Adipocyte (in vitro differentiated cells): ENCODE data around the gene POLR1A.

Source experiments
- DNase-seq: peaks from one replicate; pipeline ENCODE4 v3.0.0-alpha.2; 2015; ENCODE audit warnings: low read depth
- H3K27me3 ChIP-seq: replicated peaks from 2 replicates; pipeline ENCODE4 v1.7.0; 2013; ENCODE audit warnings: mild to moderate bottlenecking, low read length, moderate library complexity; ENCODE audit not compliant: control insufficient read depth, insufficient read depth
- H3K36me3 ChIP-seq: 2 replicates; pipeline ENCODE4 v1.7.0; 2013; ENCODE audit warnings: low read length, mild to moderate bottlenecking, moderate library complexity; ENCODE audit not compliant: control insufficient read depth, insufficient read depth, severe bottlenecking
- H3K4me1 ChIP-seq: 2 replicates; pipeline ENCODE4 v1.7.0; 2013; ENCODE audit warnings: mild to moderate bottlenecking, low read length, moderate library complexity; ENCODE audit not compliant: control insufficient read depth, insufficient read depth
- H3K4me3 ChIP-seq: 2 replicates; pipeline ENCODE4 v1.7.0; 2013; ENCODE audit warnings: mild to moderate bottlenecking, low read length, moderate library complexity
- H3K9ac ChIP-seq: 2 replicates; pipeline ENCODE4 v1.7.0; 2013; ENCODE audit warnings: mild to moderate bottlenecking, low read length, moderate library complexity
- H3K9me3 ChIP-seq: 2 replicates; pipeline ENCODE4 v1.7.0; 2013; ENCODE audit warnings: mild to moderate bottlenecking, low read length, moderate library complexity; ENCODE audit not compliant: control insufficient read depth

POLR1A gene

DNA sequence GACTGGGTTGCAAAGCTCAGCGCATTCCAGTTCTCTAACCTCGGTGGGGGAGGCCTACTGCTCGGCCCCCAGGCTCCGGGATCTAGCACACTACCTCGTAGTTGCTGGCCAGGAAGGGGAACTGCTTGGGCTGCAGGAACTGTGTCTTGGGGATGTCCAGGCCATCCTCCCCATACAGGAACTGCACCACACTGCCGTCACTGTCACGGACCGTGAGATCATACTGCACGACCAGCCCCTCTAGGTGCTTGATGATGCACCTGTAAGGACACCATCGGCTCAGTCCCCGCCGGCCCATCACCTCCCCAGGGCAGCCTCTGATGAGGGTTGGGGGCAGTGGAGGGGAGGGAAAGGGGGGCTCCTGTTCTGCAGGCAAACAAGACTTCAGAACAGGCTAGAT lies 61.6 kb downstream of the POLR1A start:
- H3K9me3 ChIP-seq, result no peaks in the 10 kb centered on the region
- no peak overlapping the region for H3K4me3 ChIP-seq
- H3K9ac ChIP-seq, result no peak overlapping the region
- H3K36me3 ChIP-seq, result peaks cover 100% of the 10 kb centered on the region
- DNase-seq, result no peak
- H3K4me1 ChIP-seq, result no peaks in the 10 kb centered on the region
- H3K27me3 ChIP-seq, result no peaks in the 10 kb centered on the region

DNA sequence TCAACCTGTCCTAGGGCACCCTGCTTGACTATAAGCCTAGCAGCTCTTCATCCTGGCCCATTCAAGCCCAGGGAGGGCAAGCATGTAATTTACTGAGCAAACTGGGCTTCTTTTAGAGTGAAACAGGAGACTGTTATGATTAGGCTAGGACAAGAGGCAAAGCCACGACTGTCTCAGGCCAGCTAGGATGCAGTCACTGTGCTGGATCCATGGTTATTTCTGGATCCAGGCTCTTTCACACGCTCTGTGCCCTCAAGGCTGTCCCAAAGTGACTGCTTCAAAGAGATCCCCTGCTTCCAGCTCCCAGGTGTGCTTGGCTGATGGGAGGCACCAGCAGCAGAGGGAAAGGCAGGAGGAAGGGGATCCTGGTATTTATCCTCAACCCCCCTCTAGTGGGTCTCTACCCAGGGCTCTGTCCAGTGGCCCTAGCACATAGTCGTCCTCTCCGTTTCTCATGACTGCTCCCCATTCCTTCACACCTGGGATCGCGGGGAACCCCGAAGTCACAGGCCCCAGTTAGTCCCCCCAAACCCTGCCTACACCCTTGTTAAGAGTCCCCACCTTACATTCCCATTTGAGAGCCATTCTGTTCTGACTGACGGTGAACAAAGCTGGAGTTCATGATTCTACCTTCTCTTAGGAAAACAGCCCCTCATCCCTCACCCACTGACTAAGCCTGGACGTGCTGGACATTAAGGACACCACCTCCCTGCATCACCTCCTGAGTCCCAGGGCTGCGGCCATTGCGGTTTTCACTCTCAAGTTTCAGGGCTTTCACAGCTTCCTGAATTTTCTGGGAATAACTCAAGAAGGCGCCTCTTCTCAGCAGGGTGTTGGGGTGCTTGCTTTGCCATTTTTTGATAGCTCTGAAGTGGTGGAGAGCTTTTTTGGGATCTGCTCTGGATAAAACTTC lies 63.2 kb downstream of the POLR1A start:
- no peak for DNase-seq
- Histone ChIP-seq H3K4me3 (no peak overlapping the region), H3K36me3 (peaks cover 91% of the 10 kb centered on the region)

DNA sequence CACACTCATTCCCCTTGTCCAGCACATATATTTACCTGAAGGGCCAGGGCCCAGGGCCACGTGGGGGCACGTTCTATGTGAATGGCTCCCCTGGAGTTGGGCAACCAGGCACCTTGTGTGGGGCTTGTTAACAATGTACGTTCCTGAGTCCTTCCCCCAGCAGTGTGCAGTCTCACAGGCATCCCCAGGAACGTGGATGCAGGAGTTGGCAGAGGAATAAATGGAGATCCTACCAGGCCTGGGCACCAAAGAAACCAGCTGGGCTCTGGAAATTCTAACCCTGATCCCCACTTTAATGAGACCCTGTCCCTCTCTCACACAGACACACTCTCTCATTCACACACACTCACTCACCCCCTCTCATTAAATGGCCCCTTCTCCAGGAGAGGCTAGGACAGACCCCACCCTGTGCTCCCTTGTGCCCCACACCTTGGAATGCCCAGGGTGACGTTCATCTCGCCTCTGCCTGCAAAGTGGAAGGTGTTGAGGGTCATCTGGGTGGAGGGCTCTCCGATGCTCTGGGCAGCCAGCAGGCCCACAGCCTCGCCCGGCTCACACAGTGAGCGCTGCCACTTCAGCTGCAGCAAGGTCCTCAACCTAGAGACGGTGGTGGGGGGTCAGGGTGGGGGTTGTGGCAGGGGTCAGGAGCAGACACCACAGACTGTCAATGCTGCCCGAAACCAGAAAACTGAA lies 65.6 kb downstream of the POLR1A start:
- peaks cover 31% of the 10 kb centered on the region for H3K4me1 ChIP-seq
- H3K9ac ChIP-seq, result no peak overlapping the region
- H3K4me3 ChIP-seq, result no peak overlapping the region
- no peaks in the 10 kb centered on the region for H3K27me3 ChIP-seq
- peaks cover 76% of the 10 kb centered on the region for H3K36me3 ChIP-seq
- DNase-seq, result no peak
- no peaks in the 10 kb centered on the region for H3K9me3 ChIP-seq

More for the DNA sequence above, 63.2 kb downstream of the POLR1A start:
- Histone ChIP-seq H3K9me3 (no peaks in the 10 kb centered on the region), H3K9ac (no peak overlapping the region), H3K4me1 (peaks cover 11% of the 10 kb centered on the region), H3K27me3 (no peaks in the 10 kb centered on the region)

DNA sequence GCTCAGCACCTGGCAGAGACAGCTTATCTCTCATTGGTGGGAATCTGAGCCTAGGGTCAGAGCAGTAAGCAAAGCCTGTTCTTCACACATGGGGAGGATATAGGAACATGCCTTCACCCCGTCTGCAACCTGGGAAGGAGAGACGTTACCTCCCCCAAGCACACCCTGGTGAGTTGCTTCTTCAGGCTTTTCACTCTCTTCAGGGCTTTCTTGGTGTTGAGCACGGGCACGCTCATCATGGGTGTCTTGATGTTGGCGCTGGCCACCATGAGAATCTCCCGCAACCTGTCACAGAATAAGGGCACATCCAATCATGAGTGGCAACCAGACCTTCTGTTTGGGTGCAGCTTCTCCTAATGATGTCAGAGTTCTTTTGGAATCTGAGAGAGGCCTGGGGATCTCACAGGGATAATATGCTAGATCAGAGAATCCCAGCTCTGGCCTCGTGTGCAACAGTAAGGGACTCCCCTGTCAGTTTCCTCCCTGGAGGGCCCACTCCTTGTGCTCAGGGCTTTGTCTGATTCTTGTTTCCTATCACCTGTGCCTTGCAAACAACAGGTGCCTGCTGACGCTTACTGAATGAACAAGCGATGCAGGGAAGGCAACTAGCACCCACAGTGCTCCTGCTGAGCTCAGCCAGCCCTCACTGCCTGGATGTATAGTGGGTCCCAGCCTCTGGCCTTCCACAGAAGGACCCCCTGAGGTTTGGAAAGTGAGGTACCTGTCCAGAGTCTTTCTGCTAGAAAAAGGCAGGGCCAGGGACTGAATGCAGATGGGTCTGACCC lies 66.3 kb downstream of the POLR1A start:
- peaks cover 31% of the 10 kb centered on the region for H3K4me1 ChIP-seq
- H3K4me3 ChIP-seq, result no peak overlapping the region
- no peaks in the 10 kb centered on the region for H3K27me3 ChIP-seq
- peaks cover 71% of the 10 kb centered on the region for H3K36me3 ChIP-seq
- no peak overlapping the region for H3K9ac ChIP-seq
- no peaks in the 10 kb centered on the region for H3K9me3 ChIP-seq
- DNase-seq, result no peak

DNA sequence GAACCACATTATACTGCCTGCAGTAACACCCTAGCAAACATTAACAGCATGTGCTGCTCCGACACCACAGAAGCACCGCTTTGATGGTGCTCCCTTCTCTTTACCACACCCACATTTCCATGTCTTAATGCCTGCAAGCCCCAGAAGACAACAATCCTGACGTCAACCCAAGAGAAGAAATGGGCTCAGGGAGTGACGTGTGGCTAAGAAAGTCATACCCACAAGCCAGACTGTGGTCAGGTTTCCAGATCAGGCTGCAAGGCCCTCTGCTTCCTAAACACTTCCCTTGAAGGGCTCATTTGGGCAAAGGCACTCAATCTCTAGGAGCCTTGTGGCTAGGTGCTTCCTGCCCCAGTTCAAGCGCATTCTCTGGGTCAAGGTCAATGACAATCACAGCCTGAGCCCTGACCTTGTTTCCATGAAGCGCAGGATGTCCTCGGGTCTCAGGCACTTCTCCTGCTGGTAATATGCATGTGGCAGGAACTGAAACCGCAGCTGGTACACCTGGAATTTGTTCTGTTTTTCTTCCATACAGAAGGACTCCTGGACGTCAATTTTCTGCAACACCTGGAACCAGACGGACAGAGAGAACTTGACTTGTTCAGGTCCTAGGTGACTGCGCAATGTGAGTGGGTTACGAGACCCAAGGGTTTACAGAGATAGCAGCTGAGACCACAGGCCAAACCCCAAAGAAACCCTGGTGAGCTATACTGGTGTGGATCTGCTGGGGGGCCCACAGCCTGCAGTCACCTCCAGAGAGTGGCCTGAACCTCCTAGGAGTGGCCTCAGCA lies 67.2 kb downstream of the POLR1A start:
- no peaks in the 10 kb centered on the region for H3K9me3 ChIP-seq
- peaks cover 71% of the 10 kb centered on the region for H3K36me3 ChIP-seq
- no peak overlapping the region for H3K4me3 ChIP-seq
- no peak for DNase-seq
- H3K9ac ChIP-seq, result no peak overlapping the region
- no peaks in the 10 kb centered on the region for H3K27me3 ChIP-seq
- peaks cover 31% of the 10 kb centered on the region for H3K4me1 ChIP-seq

DNA sequence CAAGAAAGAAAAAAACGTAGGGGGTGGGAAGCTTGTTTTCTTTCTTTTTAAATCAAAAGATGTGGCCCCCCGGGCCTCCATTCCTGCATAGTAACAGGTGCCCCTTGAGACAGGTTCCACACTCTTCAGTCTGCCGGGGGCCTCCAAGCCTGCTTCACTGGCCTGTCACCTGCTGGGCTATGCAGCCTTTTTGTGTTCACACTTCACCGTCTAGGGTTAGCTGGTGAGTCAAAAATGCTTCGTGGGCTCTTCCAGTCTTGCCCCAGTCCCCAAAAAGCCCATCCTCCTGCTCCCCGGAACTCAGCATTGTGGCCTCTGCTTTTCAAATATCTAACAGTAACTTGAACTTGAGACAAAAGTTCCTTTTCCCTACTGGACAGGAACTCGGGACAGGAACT lies 67.9 kb downstream of the POLR1A start:
- H3K27me3 ChIP-seq, result no peaks in the 10 kb centered on the region
- H3K4me1 ChIP-seq, result peaks cover 31% of the 10 kb centered on the region
- H3K9me3 ChIP-seq, result no peaks in the 10 kb centered on the region
- H3K9ac ChIP-seq, result peak overlapping the region; percentile 48
- H3K4me3 ChIP-seq, result no peak overlapping the region
- peaks cover 71% of the 10 kb centered on the region for H3K36me3 ChIP-seq
- DNase-seq, result no peak

DNA sequence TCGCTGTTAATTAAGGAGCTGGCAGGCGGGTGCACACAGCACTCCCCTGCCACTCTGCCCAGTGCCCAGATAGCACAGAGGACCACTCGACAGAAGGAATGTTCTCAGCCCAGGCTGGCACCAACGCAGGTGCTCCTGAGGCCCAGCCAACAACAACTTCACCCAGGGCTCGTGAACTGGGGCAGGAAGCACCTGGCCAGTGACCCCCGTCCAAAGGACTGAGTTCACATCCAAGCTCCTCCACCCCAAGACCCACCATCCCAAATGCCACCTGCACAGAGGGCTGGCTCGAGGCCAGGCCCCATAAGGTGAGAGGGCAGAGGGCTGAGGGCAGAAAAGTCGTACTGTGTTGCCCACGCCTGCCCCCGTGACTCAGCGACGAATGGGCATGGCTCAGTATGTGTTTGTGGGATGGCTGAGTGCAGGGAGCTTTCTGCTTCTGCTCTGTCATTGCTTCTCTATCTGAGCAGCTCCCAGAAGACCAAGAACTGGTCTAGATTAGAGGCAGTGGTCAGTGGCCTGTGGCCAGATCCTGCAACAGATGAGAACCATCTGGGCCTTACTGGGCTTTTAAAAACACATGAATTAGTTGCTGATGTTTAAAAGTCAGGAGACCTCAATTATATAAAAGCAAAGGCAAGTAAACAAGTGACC lies 68.4 kb downstream of the POLR1A start:
- peaks cover 71% of the 10 kb centered on the region for H3K36me3 ChIP-seq

DNA sequence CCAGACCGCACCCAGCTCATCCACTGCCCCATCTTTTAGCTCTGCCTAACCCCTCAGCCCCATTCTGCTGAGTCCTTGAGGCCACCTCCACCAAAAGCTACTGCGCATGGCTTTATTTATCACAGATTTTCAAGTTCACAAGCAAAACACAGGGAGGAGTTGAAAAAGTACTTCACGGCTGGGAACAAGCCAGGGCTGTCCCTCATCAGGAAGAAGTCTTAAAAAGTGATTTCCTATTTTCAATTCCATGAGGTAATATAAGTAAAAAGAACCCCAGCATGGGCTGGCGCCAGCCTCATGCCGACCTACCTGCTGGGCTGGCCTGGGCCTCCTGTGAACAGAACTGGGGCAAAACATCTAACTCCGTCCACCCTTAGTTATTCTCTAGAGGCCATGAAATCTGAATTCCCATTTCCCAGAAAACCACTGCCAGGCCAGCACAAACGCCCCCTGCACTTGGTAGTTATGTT lies 69.0 kb downstream of the POLR1A start:
- DNase-seq, result no peak
- H3K4me3 ChIP-seq, result peak overlapping the region; percentile 9
- no peaks in the 10 kb centered on the region for H3K9me3 ChIP-seq
- peaks cover 31% of the 10 kb centered on the region for H3K4me1 ChIP-seq
- H3K9ac ChIP-seq, result peak overlapping the region; percentile 74
- H3K36me3 ChIP-seq, result peaks cover 71% of the 10 kb centered on the region
- H3K27me3 ChIP-seq, result no peaks in the 10 kb centered on the region

More for the DNA sequence above, 68.4 kb downstream of the POLR1A start:
- no peaks in the 10 kb centered on the region for H3K27me3 ChIP-seq
- DNase-seq, result peak; percentile 89
- peak overlapping the region; percentile 74 for H3K9ac ChIP-seq
- no peaks in the 10 kb centered on the region for H3K9me3 ChIP-seq
- H3K4me3 ChIP-seq, result peak overlapping the region; percentile 9
- peaks cover 31% of the 10 kb centered on the region for H3K4me1 ChIP-seq

DNA sequence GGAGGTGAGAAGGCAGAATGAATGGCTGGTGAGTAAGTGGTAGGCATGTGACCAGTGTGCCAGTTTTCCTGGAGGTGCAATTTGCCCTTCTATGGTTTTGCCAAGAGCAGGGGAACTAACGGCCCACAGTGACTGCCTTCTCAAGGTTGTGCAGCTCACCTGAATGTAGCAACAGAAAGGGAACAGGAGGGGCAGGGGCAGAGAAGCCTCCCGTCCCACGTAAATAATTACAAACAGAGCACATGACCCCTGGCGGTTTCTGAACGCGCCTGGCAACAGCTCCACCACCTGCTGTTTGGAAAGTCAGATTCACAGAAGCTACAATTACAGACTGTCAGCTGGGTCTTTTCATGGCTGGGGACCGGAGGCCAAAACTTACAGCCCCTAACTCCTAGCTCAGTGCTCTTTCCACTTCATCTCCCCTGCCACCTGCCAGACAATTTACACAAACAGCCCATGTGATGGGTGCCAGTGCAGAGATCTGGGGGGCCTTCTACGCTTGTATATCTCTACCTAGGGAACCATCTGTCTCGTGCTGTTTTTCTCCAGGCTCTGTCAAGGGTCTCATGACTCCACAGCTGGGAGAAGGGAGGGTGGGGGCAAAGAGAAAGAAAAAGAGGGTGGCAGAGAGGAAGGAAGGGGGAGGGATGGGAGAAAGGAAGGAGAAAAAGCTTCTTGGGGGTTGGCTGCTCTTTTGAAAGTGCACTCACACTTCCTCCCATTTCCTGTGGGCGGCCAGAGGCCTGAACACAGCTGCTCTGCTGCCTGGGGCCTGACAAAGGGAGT lies 69.6 kb downstream of the POLR1A start:
- H3K4me3 ChIP-seq, result no peak overlapping the region
- no peaks in the 10 kb centered on the region for H3K27me3 ChIP-seq
- peak overlapping the region; percentile 74 for H3K9ac ChIP-seq
- peaks cover 31% of the 10 kb centered on the region for H3K4me1 ChIP-seq
- no peaks in the 10 kb centered on the region for H3K9me3 ChIP-seq
- H3K36me3 ChIP-seq, result peaks cover 71% of the 10 kb centered on the region
- peak; percentile 81 for DNase-seq
